Fibroblast of skin of left biceps (primary cell): Measurements from ENCODE around the gene TBX18.
A peak's percentile ranks its signal among the peaks of the same experiment; 100 is the strongest.

Experiments
- DNase-seq, 2 experiments: peaks; one replicate each; pipeline ENCODE4 v3.0.0-alpha.2; 2013; ENCODE audit warnings: low read depth in 2 of 2

TBX18 gene

DNA sequence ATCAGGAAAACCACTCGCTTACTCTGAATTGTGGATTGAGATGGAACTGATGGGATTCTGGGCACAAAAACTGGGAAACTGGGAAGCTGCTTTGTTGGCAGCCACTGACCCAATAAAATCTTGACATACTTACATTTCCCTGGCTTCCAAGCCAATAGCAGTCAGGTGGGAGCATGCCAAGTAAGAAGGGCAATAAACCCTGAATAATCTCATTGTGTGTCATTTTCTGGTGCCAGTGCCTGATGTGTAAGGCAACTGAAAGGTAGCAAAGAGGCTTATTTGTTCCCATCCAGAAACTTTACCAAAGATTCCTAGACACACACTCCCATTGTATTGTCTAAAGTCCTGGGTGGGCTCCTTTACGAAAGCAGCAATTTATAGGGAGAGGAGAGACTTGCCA is 93.2 kb downstream of the TBX18 start:
- no peak for DNase-seq

DNA sequence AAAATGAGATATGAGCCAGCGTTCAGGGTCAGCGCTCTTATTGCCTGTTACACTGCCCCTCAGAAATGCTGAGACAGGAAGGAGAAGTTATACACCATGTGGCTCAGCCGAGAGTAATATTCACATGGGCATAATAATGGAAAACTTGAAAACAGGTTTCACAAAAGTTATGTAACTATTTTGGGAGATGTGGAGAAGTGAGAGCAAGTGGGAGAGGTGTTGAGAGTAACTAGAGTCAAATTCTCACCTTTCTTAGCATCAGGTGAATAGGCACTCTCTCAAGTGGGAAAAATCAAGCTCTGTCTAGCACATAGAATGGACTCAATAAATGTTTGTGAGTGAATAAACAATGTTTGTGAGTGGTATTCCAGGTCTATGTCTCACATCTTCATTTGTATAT is 94.5 kb downstream of the TBX18 start:
- DNase-seq: no peak

DNA sequence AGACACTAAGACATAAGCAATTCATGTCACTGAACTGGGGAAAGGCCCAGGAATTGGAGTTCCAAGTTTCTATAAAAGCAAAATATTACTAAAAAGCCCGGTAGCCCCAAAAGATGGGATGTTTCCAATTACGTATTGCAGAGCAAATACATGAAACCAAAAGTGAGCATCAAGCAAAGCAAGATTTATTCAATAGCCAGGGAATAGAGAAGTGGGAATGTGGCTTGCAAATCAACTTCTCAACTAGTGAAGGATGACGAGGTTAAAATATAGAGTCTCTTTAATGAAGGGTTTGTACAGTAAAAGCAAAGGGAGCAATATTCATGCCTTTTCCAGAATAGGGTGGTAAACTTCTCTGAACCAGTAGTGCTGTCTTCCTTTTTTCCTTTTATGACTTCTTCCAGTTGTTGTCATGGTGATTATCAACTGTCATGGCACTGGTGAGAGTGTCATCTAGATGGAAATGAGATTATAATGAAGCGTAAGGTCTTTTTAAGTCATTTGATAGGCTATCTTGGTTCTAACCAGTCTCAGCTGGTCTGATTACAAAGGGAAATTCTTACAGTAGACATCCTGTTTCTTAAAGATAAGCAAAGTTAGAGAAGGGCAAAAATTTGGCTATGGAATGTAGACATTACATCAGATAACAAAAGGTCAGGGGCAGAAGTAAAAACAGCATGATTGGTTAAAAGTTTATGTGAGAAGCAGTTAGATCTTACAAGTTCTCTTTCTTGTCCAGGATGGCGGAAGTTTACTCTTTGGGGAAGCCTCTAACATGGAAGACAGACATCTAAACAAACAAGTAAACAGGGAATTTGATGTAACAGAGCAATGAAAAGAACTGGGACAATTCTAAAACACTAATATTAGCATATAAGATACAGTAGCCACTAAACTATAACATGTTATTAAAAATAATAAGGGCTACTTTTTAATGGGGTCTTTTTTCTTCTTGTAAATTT is 96.9 kb downstream of the TBX18 start:
- no peak for DNase-seq

DNA sequence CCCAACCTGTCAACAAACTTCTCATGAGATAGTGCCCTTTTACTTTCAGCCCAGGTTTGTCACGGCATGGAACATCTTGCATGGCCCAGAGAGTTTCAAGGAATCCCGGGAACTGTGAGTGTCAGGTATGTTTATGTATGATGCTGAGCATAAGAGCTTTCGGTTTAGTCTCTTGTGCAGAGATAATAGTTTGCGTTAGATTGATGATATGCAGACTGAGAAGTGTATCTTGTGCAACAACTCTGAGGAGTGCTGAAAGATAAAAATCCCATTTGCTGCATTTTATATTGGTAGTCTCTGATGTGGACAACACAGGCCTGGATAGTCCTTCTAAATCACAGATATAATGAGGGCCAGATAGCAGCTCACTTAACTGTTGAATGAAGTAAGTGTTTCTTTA is 99.0 kb downstream of the TBX18 start:
- DNase-seq: no peak

DNA sequence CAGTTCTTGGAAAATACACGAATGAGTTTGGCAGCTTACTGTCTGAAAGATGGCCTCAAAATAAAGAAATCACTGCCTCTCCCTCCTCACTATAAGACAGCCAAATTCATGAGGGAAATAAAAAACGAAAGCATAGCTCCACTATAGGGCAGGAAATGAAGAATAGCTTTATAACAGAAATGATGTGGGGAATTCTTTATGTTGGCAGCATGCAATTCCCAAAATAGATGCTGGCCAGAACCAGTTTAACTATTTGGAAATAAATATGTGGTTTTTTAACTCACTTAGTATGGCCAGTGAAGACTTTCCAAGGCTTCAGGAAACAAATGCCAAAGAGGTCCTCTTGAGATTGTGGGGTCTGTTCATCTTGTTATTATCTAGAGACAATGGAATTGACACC is 100.5 kb downstream of the TBX18 start:
- DNase-seq: no peak

DNA sequence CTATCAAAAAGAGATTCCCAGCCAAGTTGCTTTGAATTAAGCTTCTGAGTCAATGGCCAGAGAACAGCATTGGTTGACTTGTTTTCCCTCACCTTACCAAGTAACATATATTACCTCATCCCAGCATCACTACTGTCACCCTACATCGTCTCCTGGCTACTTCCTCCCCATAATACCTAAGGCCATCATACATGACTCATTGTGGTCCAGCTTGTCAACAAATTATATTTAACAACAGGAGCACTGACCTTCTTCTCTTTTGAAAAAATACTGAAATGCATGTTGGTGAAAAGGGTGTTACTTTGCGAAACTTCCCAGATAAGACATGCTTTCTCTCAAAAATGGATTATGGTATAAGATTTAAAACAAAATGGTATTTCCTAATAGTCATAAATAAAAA is 106.9 kb downstream of the TBX18 start:
- no peak for DNase-seq

DNA sequence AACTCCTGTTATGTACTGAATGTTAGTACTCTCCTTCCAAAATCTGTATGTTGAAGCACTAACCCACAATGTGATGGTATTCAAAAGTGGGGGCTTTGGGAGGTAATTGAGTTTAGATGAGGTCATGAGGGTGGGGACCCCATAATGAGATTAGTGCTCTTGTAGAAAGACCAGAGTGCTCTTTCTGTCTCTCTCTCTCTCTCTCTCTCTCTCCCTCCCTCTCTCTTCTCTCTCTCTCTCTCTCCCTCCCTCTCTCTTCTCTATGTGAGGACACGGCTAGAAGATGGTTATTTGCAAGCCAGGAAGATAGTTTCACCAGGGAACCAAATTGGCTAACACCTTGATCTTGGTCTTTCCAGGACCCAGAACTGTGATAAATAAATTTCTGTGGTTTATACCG is 107.4 kb downstream of the TBX18 start:
- no peak for DNase-seq

DNA sequence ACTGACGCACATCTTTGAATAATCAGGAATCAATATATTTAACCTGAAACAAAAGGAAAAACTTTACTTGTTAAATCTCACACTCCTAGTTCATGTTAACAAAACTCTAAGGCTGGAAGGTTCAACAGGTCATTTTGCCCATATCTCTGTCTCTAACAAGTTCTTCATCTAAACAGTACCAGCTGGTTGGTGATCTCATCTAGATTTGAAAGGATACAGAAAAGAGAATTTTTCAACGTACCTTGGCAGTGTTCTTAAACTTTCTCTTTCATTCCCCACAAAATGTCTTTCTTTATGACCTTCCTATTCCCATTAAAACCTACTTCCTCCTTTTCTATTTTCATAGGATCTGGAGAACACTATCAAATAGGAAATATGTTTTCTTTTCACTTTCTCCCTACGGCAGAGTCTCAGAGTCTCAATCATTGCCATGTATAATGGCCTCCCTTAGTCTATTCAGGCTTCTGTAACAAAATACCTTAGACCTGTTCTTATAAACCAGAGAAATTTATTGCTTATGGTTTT is 111.3 kb downstream of the TBX18 start:
- DNase-seq: no peak

DNA sequence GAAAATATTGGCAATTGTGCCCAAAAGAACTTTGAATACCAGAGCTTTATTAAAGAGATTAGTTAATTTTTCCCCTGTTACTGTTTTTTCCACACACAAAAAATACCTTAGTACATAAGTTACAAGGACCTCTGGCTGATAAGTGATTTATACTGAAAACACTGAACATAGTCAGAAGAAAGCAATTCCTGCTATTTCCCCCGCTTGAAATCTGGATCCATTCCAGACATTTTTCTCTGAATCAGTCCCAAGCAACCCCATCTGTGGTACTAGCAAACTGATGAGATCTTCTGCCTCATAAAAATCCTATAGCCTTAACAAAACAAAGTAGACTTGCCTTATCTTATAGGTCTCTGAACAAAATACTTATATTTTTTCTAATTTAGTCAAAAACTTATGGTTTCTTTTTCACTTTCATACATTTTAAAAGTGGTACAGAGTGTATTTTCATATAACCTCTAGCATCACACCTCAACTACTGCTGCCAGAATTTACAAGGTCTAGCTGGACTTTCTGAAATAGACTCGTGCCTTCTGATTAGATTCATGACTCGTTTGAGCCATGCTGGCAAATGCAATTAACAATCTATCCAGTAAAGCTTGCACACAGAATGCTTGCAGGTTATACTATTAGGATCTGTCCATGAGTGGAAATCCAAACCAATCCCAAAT is 111.9 kb downstream of the TBX18 start:
- DNase-seq: peak; percentile 92 to 94

DNA sequence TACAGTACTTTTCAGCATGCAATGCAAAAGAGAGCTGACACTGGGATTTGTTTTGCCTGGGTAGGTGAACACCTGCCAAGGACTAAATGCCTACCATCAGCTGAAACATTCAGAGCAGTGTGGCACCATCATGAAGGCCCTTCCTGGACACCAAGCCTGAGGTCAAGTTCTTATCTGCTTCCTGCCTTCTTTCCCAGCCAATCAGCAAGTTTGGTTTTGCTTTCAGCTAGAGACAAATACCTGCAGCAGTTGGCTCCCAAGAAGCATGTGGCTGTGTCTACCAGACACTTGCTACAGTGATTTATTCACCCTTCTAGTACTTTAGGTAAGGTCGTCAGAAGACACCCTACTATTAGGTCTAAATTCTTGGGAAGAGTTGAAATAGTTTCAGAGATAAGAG is 112.8 kb downstream of the TBX18 start:
- DNase-seq: no peak

DNA sequence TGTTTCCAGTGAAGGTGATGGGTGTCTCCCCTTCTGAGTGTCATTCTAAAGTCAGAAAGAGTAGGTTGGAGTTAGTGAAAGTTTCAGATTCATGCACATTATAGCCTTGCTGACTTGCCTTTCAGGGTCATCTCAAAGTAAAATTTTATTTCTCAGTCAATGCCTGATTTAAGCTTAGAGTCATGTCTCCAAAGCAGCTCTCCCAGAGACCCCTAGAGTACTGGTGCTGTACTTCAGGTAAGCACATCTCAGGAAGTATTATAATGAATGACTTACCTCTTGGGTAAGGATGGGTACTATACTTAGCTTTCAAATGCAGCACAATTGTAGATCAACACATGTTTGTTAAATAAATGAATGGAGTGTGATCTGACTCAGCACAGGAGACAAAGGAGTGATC is 116.0 kb downstream of the TBX18 start:
- no peak for DNase-seq

DNA sequence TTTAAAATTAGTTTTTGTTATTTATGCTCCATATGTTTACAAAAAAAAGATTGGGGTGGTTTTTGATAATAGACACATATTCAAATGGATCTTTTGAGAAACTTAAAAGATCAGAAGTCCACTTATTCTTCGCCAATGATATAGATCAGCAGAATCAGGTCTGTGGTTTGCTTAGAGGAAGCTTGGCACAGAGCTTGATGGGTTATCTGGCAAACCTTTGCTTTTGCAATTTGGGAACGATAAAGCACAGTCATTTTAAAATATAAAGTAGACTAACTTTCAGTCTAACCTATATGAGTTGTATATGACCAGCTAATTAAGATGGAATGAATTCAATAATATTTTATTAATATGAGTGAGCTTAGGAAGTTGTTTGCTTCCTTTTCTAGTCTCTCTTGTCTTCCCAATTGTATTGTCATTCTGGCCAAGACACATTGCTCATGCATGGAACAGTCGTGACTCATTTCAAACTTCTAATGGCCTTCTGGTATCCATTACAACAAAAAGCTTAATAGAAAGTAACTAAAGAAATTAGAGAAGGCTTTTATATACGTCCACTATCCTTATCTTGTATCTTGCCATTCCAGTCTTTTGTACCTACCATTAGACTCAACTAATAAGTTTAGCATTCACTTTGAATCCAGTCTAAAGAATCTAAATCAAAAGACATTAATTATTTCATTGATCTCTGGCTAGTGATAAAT is 118.7 kb downstream of the TBX18 start:
- DNase-seq: no peak

DNA sequence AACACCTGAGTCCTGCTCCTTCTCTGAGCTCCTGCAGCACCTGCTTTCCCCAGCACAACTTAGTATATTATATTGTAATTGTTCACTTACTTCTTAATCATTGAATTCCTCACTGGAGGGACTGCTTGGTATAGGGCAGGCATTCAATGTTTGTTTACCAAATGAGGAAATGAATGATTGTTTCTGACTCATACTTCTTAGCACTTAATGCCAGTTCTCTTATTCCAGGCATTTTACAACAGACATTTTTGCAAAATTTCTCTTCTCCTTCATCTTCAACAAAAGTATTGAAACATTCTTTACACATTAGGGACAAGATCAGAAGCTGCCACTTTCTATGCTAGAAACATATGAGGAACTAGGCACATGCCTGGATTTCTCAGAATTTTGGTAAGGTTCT is 119.4 kb downstream of the TBX18 start:
- DNase-seq: no peak

DNA sequence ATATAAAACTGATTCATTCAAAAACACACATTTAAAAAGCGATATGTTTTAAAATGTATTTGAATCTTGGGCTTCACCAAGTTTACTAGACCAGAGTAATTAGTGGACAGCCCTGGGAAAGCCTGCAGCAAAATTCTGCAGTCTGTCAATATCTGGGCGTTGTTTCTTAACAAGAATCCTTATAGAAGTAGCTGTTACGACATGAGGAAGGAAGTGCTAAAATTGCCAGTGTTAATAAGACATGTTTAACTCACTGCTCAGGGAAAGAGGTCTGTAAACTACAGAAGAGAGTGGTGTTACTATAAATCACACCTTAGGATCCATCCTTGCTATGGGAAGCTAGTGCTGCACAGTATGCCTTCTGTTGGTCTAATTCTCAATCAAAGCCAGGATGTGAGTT is 120.6 kb downstream of the TBX18 start:
- DNase-seq: no peak

DNA sequence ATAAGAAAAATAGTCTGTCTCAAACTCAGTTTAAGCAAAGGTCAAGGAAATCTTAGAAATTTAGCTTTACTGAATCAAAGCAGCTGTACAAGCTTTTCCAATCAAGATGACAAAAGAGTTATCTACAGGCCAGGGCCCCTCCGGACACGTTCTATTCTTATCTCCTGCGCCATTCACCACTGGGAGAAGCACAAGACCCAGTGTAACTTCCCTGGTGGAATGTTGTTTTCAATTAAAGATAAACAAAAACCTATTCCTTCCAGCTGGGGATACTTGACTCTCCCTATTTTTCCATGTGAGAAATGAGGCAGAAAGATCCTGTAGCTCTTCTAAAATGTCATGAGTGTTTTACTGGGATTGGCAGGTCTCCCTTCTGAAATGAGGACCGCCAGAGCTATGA is 123.3 kb downstream of the TBX18 start:
- no peak for DNase-seq

DNA sequence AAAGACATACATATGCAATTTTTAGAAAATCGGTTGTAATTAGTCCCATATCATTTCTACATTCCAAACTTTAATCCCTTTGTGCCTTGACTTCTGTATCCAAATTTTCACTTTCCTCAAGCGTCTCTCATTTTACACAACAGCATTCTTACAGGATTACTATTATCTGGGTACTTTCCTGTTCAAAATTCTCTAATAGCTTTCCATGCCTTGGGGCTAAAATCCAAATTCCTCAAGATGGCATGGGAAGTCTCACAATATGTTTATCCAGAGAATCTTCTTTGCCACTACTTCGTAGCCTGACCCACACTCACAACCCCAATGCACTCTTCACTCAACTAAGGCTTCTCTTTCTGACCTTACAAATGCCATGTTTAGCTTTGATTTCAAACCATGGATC is 125.0 kb downstream of the TBX18 start:
- DNase-seq: no peak

DNA sequence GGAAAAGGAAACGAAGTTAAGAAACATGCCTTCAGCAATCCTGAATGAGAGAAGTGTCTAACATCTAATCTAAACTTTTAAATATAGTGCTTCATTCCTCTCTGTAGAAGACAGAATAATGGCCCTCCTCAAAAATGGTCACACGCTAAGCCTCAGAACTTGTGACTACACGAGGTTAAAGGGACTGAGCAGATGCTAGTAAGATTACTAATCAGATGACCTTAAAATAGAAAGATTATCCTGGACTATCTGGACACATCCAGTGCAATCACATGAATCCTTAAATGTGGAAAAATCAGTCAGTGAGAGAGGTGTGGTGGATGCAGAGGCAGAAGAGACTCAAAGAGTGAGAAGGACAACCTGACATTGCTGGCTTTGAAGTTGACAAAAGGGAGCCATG is 126.1 kb downstream of the TBX18 start:
- DNase-seq: no peak
